Mesenchymal stem cell (in vitro differentiated cells and primary cell): ENCODE measurements around the gene CNGB1.
"Not testable (repeated sequence)": the region's sequence is repeated elsewhere in the genome, so short reads cannot be mapped to it uniquely, and the experiment has no call there.

Experiments used
- DNase-seq: peaks from one replicate; pipeline ENCODE4 v3.0.0-alpha.2; 2013
- H2AFZ ChIP-seq: one replicate; pipeline ENCODE4 v1.6.1; 2013; ENCODE audit warnings: low read depth, mild to moderate bottlenecking, control low read depth, inconsistent platforms, low read length, moderate library complexity
- H2AK5ac ChIP-seq: 2 replicates; pipeline ENCODE4 v1.6.1; 2013; ENCODE audit warnings: low read length, moderate library complexity, mild to moderate bottlenecking, inconsistent platforms; ENCODE audit not compliant: severe bottlenecking
- H2BK120ac ChIP-seq: one replicate; pipeline ENCODE4 v1.6.1; 2013; ENCODE audit warnings: low read depth, mild to moderate bottlenecking, inconsistent platforms, low read length, moderate library complexity
- H2BK12ac ChIP-seq, 2 experiments: one replicate each; pipeline ENCODE4 v1.6.1; 2013; ENCODE audit warnings: inconsistent platforms in 2 of 2, low read length in 2 of 2, mild to moderate bottlenecking in 2 of 2, moderate library complexity in 2 of 2, control low read depth in 1 of 2
- H2BK15ac ChIP-seq: one replicate; pipeline ENCODE4 v1.6.1; 2013; ENCODE audit warnings: mild to moderate bottlenecking, low read depth, inconsistent platforms; ENCODE audit not compliant: poor library complexity, severe bottlenecking
- H2BK5ac ChIP-seq: 2 replicates; pipeline ENCODE4 v1.6.1; 2013; ENCODE audit warnings: low read depth, mild to moderate bottlenecking, low read length, control low read depth, inconsistent platforms; ENCODE audit not compliant: poor library complexity, severe bottlenecking
- H3K14ac ChIP-seq, 2 experiments: one replicate each; pipeline ENCODE4 v1.6.1; 2013; ENCODE audit warnings: inconsistent platforms in 2 of 2, low read length in 2 of 2, control low read depth in 1 of 2, mild to moderate bottlenecking in 1 of 2, moderate library complexity in 1 of 2
- H3K18ac ChIP-seq, 2 experiments: one replicate each; pipeline ENCODE4 v1.6.1; 2013; ENCODE audit warnings: inconsistent platforms in 2 of 2, low read length in 2 of 2, control low read depth in 1 of 2, low read depth in 1 of 2, mild to moderate bottlenecking in 1 of 2
- H3K23ac ChIP-seq, 2 experiments: one replicate each; pipeline ENCODE4 v1.6.1; 2013; ENCODE audit warnings: inconsistent platforms in 2 of 2, low read length in 2 of 2, mild to moderate bottlenecking in 2 of 2, moderate library complexity in 2 of 2, control low read depth in 1 of 2
- H3K27ac ChIP-seq: 2 replicates; pipeline ENCODE4 v1.5.1; 2013; ENCODE audit warnings: mild to moderate bottlenecking, moderate library complexity, low read length, control low read depth, inconsistent platforms; ENCODE audit not compliant: poor library complexity, severe bottlenecking
- H3K27me3 ChIP-seq, 2 experiments: 2 replicates each; pipeline versions ENCODE4 v1.6.1 to v1.7.0; 2013; ENCODE audit warnings: low read length in 2 of 2, mild to moderate bottlenecking in 2 of 2, moderate library complexity in 2 of 2, control low read depth in 1 of 2, inconsistent platforms in 1 of 2; ENCODE audit not compliant: control insufficient read depth in 1 of 2, insufficient read depth in 1 of 2
- H3K36me3 ChIP-seq, 2 experiments: 2 replicates each; pipeline versions ENCODE4 v1.6.1 to v1.7.0; 2013; ENCODE audit warnings: low read length in 2 of 2, control low read depth in 1 of 2, inconsistent platforms in 1 of 2, low read depth in 1 of 2, mild to moderate bottlenecking in 1 of 2; ENCODE audit not compliant: insufficient read depth in 2 of 2, control insufficient read depth in 1 of 2
- H3K4ac ChIP-seq, 2 experiments: one replicate each; pipeline ENCODE4 v1.6.1; 2013; ENCODE audit warnings: inconsistent platforms in 2 of 2, low read length in 2 of 2, mild to moderate bottlenecking in 2 of 2, moderate library complexity in 2 of 2, control low read depth in 1 of 2, low read depth in 1 of 2
- H3K4me1 ChIP-seq: 2 replicates; pipeline ENCODE4 v1.6.1; 2013; ENCODE audit warnings: low read depth, low read length, control low read depth; ENCODE audit not compliant: control insufficient read depth, insufficient read depth
- H3K4me2 ChIP-seq: 2 replicates; pipeline ENCODE4 v1.6.1; 2013; ENCODE audit warnings: low read length, mild to moderate bottlenecking, inconsistent platforms; ENCODE audit not compliant: poor library complexity, severe bottlenecking
- H3K4me3 ChIP-seq, 2 experiments: 2 replicates each; pipeline versions ENCODE4 v1.5.1 to v1.7.0; 2013; ENCODE audit warnings: low read length in 2 of 2, mild to moderate bottlenecking in 2 of 2, control low read depth in 1 of 2, low read depth in 1 of 2; ENCODE audit not compliant: insufficient read depth in 1 of 2
- H3K79me1 ChIP-seq: replicated peaks from 2 replicates; pipeline ENCODE4 v1.6.1; 2013; ENCODE audit warnings: mild to moderate bottlenecking, control low read depth, low read length, inconsistent platforms; ENCODE audit not compliant: poor library complexity, severe bottlenecking
- H3K9ac ChIP-seq: 2 replicates; pipeline ENCODE4 v1.7.0; 2013; ENCODE audit warnings: mild to moderate bottlenecking, low read length, moderate library complexity
- H3K9me3 ChIP-seq: 2 replicates; pipeline ENCODE4 v1.7.0; 2013; ENCODE audit warnings: mild to moderate bottlenecking, low read length; ENCODE audit not compliant: control insufficient read depth
- H4K8ac ChIP-seq: one replicate; pipeline ENCODE4 v1.6.1; 2013; ENCODE audit warnings: inconsistent platforms, mild to moderate bottlenecking, low read length, moderate library complexity
- H4K91ac ChIP-seq: one replicate; pipeline ENCODE4 v1.6.1; 2013; ENCODE audit warnings: mild to moderate bottlenecking, low read length, inconsistent platforms
- WGBS: methylation state at CpG from one replicate; pipeline ENCODE4 v1.1.7; 2013; ENCODE audit warnings: mixed read lengths; 5-methylcytosine and 5-hydroxymethylcytosine counted together

CNGB1 gene

DNA sequence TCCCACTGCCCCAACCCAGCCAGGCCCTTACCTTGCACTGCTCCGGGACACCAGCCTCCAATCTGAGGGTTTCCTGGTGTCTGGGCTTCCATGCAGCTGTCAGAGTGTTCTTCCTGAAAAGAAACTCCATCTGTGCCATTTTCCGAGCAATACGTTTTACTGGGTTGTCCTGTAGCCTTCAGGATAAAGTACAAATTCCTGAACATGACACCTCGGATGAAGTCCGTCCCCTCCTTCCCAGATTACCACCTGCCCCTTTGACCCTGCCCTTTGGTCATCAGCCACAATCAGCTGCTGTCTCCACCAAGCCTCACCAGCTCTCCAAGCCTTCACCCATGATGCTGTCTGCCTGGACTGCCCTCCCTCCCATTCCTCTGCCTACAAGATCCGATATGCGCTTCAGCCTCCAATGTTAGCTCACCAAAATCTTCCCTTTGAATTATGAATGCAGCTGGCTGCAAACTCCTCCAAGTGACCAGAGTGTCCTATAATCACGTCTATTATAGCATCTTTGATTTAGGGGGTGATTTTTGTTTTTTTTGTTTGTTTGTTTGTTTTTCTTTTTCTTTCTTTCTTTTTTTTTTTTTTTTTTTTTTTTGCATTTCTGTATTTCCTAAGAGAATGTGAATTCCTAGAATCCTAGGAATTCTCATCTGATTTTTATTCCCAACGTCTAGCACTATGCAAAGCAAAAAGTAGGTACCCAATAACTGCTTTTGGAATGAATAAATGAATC lies 108.1 kb downstream of the CNGB1 start:
- no peaks in the 10 kb centered on the region for H3K9me3 ChIP-seq
- peak overlapping the region; percentile 41 for H3K9ac ChIP-seq
- H3K4ac ChIP-seq: no peak overlapping the region
- H3K18ac ChIP-seq: no peak overlapping the region
- H2BK5ac ChIP-seq: peak overlapping the region; percentile 53
- H3K4me1 ChIP-seq: peaks cover 14% of the 10 kb centered on the region
- no peak overlapping the region for H2AFZ ChIP-seq
- H2BK12ac ChIP-seq: no peak overlapping the region
- H4K91ac ChIP-seq: no peak overlapping the region
- H2BK15ac ChIP-seq: no peak overlapping the region
- H3K23ac ChIP-seq: no peak overlapping the region
- H3K4me3 ChIP-seq: no peak overlapping the region
- WGBS: 70% methylated on average over 7 of the region's 9 CpGs
- peak overlapping the region; percentile 19 for H4K8ac ChIP-seq
- H3K27me3 ChIP-seq: peaks cover 0 to 12% of the 10 kb centered on the region in 2 experiments
- H3K36me3 ChIP-seq: no peaks in the 10 kb centered on the region
- H3K79me1 ChIP-seq: no peaks in the 10 kb centered on the region
- H3K27ac ChIP-seq: peak overlapping the region; percentile 81
- H2AK5ac ChIP-seq: peak overlapping the region; percentile 24
- DNase-seq: no peak
- no peak overlapping the region for H2BK120ac ChIP-seq
- H3K4me2 ChIP-seq: no peak overlapping the region
- H3K14ac ChIP-seq: peak overlapping the region in 1 of 2 experiments; percentile 53

DNA sequence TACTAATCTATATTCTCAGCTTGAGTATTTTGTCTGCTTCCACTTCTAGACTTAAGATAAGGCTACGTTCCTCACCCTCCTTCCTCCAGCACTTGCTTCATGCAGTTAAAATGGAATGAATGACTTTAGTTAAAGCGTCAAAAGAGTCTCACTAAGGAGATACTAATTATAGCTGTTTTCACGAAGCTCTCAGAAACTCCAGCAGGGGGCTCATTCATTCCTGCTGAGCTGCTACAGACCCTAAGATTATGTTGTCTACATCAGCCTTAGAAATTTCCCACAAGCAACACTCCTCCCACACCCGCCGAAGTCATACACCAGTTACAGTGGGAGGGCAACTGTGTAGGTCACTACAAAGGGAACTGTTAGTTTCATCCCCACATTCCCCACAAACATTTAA lies 111.6 kb downstream of the CNGB1 start:
- H3K9ac ChIP-seq: no peak overlapping the region
- no peaks in the 10 kb centered on the region for H3K36me3 ChIP-seq
- H2BK12ac ChIP-seq: no peak overlapping the region
- H3K4me1 ChIP-seq: peaks cover 11% of the 10 kb centered on the region
- peaks cover 0 to 16% of the 10 kb centered on the region in 2 experiments for H3K27me3 ChIP-seq
- no peak overlapping the region for H3K4ac ChIP-seq
- H3K27ac ChIP-seq: peak overlapping the region; percentile 61
- H2BK15ac ChIP-seq: no peak overlapping the region
- no peak overlapping the region for H3K23ac ChIP-seq
- H3K79me1 ChIP-seq: no peaks in the 10 kb centered on the region
- H2AK5ac ChIP-seq: no peak overlapping the region
- no peak overlapping the region for H2AFZ ChIP-seq
- no peak overlapping the region for H3K18ac ChIP-seq
- H4K8ac ChIP-seq: no peak overlapping the region
- no peak overlapping the region for H2BK120ac ChIP-seq
- H2BK5ac ChIP-seq: no peak overlapping the region
- WGBS: 21% methylated on average over 5 of the region's 5 CpGs
- H4K91ac ChIP-seq: no peak overlapping the region
- no peak overlapping the region for H3K4me3 ChIP-seq
- peaks cover 7% of the 10 kb centered on the region for H3K9me3 ChIP-seq
- peak; percentile 61 for DNase-seq
- no peak overlapping the region for H3K4me2 ChIP-seq
- no peak overlapping the region for H3K14ac ChIP-seq

DNA sequence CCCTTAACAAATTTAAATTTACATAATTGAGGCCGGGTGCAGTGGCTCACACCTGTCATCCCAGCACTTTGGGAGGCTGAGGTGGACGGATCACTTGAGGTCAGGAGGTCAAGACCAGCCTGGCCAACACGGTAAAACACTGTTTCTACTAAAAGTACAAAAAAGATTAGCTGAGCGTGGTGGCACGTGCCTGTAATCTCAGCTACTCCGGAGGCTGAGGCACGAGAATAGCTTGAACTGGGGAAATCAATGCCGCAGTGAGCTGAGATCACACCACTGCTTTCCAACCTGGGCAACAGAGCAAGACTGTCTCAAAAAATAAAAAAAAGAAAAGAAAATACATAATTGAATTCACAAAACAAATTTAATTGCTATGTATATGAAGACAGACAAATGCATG lies 112.3 kb downstream of the CNGB1 start:
- Histone ChIP-seq H3K9me3 (peaks cover 7% of the 10 kb centered on the region), H4K91ac (no peak overlapping the region), H3K4ac (no peak overlapping the region), H2AFZ (no peak overlapping the region), H2BK15ac (no peak overlapping the region), H3K4me2 (no peak overlapping the region), H3K4me1 (peaks cover 11% of the 10 kb centered on the region), H3K36me3 (no peaks in the 10 kb centered on the region), H2BK12ac (no peak overlapping the region), H2BK5ac (no peak overlapping the region), H3K9ac (no peak overlapping the region), H2AK5ac (peak overlapping the region; percentile 65), H3K23ac (no peak overlapping the region), H4K8ac (no peak overlapping the region), H3K27ac (no peak overlapping the region), H2BK120ac (no peak overlapping the region), H3K27me3 (peaks cover 0 to 16% of the 10 kb centered on the region in 2 experiments), H3K18ac (no peak overlapping the region), H3K4me3 (no peak overlapping the region), H3K79me1 (no peaks in the 10 kb centered on the region), H3K14ac (no peak overlapping the region)
- no peak for DNase-seq
- 78% methylated on average over 8 of the region's 8 CpGs for WGBS

GRCh38 chr16:57857991-57858390 lies 112.9 kb downstream of the CNGB1 start:
- H2BK15ac ChIP-seq, H3K14ac ChIP-seq, H3K9me3 ChIP-seq, H3K4me2 ChIP-seq, H3K4ac ChIP-seq, H3K4me3 ChIP-seq, H2BK120ac ChIP-seq, H3K23ac ChIP-seq, H3K36me3 ChIP-seq, H4K8ac ChIP-seq, H2BK5ac ChIP-seq, DNase-seq, H4K91ac ChIP-seq, H2AFZ ChIP-seq, H3K27ac ChIP-seq, H3K18ac ChIP-seq, H3K9ac ChIP-seq, H3K79me1 ChIP-seq, H2BK12ac ChIP-seq: not testable (repeated sequence)
- Histone ChIP-seq H3K27me3 (peaks cover 0 to 16% of the 10 kb centered on the region in 2 experiments), H2AK5ac (peak overlapping the region; percentile 49), H3K4me1 (peaks cover 11% of the 10 kb centered on the region)
- WGBS: 90% methylated on average over 7 of the region's 10 CpGs
